ACHN (cell line): ENCODE data around the gene CFTR.

ENCODE experiments used
- DNase-seq: peaks from one replicate; pipeline ENCODE4 v3.0.0-alpha.2; 2015
- in situ Hi-C: cut with HindIII; loops from 2 replicates; pipeline ENCODE4 v1.10.0; 2017; ENCODE audit warnings: low sequenced_read_pairs, low pct_ligation_motif_present, low pct_unique_long_range_greater_than_20kb

The CFTR gene

GRCh38 chr7:117565226-117565625 is 85.4 kb downstream of the CFTR start:
- in situ Hi-C loops, result no loop called here
- no peak for DNase-seq

GRCh38 chr7:117567781-117568180 is 88.0 kb downstream of the CFTR start:
- DNase-seq, result no peak
- in situ Hi-C loops, result no loop called here

- in situ Hi-C loops, result no loop called here
- DNase-seq, result no peak
Observed at GRCh38 chr7:117572856-117573620, 93.2 kb downstream of the CFTR start.

GRCh38 chr7:117581424-117581823 is 101.6 kb downstream of the CFTR start:
- in situ Hi-C loops, result no loop called here
- no peak for DNase-seq

- in situ Hi-C loops, result no loop called here
- no peak for DNase-seq
Observed at GRCh38 chr7:117582219-117582704, 102.4 kb downstream of the CFTR start.

- in situ Hi-C loops, result no loop called here
Observed at GRCh38 chr7:117587931-117588330, 108.1 kb downstream of the CFTR start.

GRCh38 chr7:117588352-117588794 is 108.5 kb downstream of the CFTR start:
- in situ Hi-C loops, result no loop called here
- DNase-seq, result no peak

More at GRCh38 chr7:117587931-117588330, 108.1 kb downstream of the CFTR start:
- DNase-seq, result no peak

GRCh38 chr7:117590191-117590590 is 110.4 kb downstream of the CFTR start:
- no peak for DNase-seq
- in situ Hi-C loops, result no loop called here

- DNase-seq, result no peak
- in situ Hi-C loops, result no loop called here
Observed at GRCh38 chr7:117592011-117592635, 112.3 kb downstream of the CFTR start.

GRCh38 chr7:117596134-117596533 is 116.3 kb downstream of the CFTR start:
- no peak for DNase-seq
- in situ Hi-C loops, result no loop called here

- DNase-seq, result no peak
- in situ Hi-C loops, result no loop called here
Observed at GRCh38 chr7:117597755-117598154, 117.9 kb downstream of the CFTR start.

- DNase-seq, result no peak
- in situ Hi-C loops, result no loop called here
Observed at GRCh38 chr7:117600911-117601310, 121.1 kb downstream of the CFTR start.

- DNase-seq, result no peak
- in situ Hi-C loops, result no loop called here
Observed at GRCh38 chr7:117603627-117604026, 123.8 kb downstream of the CFTR start.

- in situ Hi-C loops, result no loop called here
- DNase-seq, result no peak
Observed at GRCh38 chr7:117605712-117606111, 125.9 kb downstream of the CFTR start.

- no peak for DNase-seq
- in situ Hi-C loops, result no loop called here
Observed at GRCh38 chr7:117606132-117606531, 126.3 kb downstream of the CFTR start.

- in situ Hi-C loops, result no loop called here
Observed at GRCh38 chr7:117610396-117610795, 130.6 kb downstream of the CFTR start.

GRCh38 chr7:117612637-117613036 is 132.8 kb downstream of the CFTR start:
- in situ Hi-C loops, result no loop called here
- DNase-seq, result no peak

More at GRCh38 chr7:117610396-117610795, 130.6 kb downstream of the CFTR start:
- DNase-seq, result no peak

- no peak for DNase-seq
- in situ Hi-C loops, result no loop called here
Observed at GRCh38 chr7:117616694-117617093, 136.9 kb downstream of the CFTR start.

- in situ Hi-C loops, result no loop called here
- DNase-seq, result no peak
Observed at GRCh38 chr7:117619681-117620080, 139.9 kb downstream of the CFTR start.

GRCh38 chr7:117621075-117621618 is 141.3 kb downstream of the CFTR start:
- no peak for DNase-seq
- in situ Hi-C loops, result no loop called here
